GM18526 (cell line): ENCODE measurements around the gene ARFGEF3.

Experiments
- POLR2A ChIP-seq: IDR thresholded peaks from 3 replicates; pipeline ENCODE4 v1.6.1; 2011; ENCODE audit not compliant: insufficient read length; ENCODE audit errors: extremely low read depth

The ARFGEF3 gene

GRCh38 chr6:138291036-138291848 lies 129.5 kb downstream of the ARFGEF3 start:
- TF ChIP-seq POLR2A = no peak

DNA sequence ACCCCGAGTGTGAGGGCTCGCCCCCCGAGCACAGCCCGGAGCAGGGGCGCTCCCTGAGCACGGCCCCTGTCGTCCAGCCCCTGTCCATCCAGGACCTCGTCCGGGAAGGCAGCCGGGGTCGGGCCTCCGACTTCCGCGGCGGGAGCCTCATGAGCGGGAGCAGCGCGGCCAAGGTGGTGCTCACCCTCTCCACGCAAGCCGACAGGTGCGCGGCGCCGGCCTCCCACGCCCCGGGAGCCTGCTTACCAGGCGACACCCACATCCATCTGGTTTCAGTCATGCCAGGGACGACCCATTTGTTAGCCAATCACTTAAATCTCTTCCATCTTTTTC lies 130.1 kb downstream of the ARFGEF3 start:
- TF ChIP-seq POLR2A = no peak

- TF ChIP-seq POLR2A = no peak
These were observed 130.7 kb downstream of the ARFGEF3 start for GRCh38 chr6:138292482-138292881.

GRCh38 chr6:138293428-138294395 lies 132.0 kb downstream of the ARFGEF3 start:
- no peak for TF ChIP-seq POLR2A

GRCh38 chr6:138296381-138296780 lies 134.6 kb downstream of the ARFGEF3 start:
- TF ChIP-seq POLR2A = no peak

DNA sequence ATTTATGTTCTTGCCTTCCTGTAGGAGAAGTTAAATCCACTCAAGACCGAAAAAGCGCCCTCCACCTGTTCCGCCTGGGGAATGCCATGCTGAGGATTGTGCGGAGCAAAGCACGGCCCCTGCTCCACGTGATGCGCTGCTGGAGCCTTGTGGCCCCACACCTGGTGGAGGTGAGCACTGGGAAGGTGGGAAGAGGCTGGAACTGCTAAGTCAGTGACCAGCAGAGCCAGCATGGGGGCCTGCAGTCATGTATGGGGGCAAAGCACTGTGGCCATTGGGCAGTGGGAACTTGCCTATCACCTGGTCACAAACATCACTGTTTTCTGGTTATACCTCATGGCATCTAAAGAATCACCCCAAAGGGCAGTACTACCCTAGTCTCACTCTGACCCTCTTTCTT lies 135.0 kb downstream of the ARFGEF3 start:
- TF ChIP-seq POLR2A = no peak

DNA sequence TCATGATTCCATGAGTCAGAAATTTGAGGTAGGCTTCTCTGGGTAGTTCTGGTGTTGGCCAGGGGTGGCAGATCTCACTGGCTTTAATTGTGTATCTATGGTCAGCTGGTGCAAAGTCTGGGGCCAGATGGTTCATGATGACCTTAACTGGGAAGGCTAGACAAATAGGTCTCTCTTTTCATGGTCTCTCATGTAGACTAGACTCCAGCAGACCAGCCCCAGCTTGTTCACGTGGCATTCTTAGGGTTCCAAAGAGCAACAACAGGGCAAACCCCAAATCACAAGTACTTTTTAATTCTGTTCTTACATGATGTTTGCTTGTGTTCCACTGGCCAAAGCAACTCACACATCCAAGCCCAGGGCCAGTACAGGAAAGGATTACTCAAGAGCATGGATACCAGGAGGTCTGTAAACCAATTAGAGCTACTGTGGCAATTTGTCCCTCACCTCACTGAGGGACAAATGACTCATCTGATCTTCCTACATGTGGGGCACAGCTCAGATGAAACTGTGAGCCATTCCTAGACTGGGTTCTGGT lies 136.1 kb downstream of the ARFGEF3 start:
- no peak for TF ChIP-seq POLR2A

DNA sequence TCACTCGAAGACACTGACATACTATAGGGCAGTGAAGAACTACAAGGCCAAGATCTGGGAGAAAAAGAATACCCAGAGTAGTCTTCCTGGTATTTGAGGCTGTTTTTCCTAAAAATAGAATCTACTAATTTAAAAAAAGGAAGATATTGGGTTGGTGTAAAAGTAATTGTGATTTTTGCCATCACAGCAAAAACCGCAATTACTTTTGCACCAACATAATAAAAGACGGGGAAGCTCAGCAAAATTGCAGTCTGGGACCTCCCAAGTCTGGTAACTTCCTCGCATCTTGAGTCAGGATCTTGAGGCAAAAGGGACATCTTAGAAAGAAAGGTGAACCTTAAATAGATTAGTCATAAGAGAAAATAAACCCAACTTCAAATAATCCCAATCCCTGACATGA lies 138.7 kb downstream of the ARFGEF3 start:
- no peak for TF ChIP-seq POLR2A

DNA sequence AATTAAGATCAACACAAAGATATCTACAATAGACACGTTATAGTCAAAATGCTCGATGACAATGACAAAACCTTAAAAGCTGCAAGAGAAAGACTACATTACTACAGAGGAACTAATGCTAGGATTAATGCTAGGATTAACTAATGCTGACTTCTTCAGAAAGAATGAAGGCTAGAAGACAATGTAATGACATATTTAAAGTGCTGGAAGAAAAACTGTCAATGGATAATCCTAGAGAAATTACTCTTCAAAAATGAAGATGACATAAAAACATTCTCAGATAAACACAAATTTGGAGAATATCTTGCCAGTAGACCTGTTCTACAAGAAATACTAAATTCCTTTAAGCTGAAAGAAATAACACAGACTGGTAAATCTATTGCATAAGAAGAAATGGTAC lies 140.8 kb downstream of the ARFGEF3 start:
- TF ChIP-seq POLR2A = no peak

- no peak for TF ChIP-seq POLR2A
These were observed 145.6 kb downstream of the ARFGEF3 start for GRCh38 chr6:138307352-138307751.

GRCh38 chr6:138307816-138308730 lies 146.3 kb downstream of the ARFGEF3 start:
- TF ChIP-seq POLR2A = no peak

- TF ChIP-seq POLR2A = no peak
These were observed 147.0 kb downstream of the ARFGEF3 start for GRCh38 chr6:138308731-138309110.

DNA sequence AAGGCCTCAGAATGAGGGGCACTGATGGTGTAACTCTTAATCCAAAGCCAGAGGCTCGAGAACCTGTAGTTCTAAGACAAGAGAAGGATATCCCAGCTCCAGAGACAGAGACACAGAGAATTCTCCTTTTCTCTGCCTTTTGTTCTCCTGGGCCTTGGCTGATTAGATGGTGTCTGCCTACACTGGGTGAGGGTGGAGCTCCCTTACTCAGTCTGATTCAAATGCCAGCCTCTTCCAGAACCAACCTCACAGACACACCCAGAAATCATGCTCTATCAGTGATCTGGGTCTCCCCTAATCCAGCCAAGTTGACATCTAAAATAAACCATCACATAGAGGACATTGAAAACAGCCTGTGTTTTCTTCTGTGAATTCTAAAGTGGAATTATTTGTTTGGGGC lies 148.0 kb downstream of the ARFGEF3 start:
- no peak for TF ChIP-seq POLR2A

- no peak for TF ChIP-seq POLR2A
These were observed 148.6 kb downstream of the ARFGEF3 start for GRCh38 chr6:138310294-138310693.

GRCh38 chr6:138310821-138311220 lies 149.1 kb downstream of the ARFGEF3 start:
- no peak for TF ChIP-seq POLR2A
